Osteocyte (in vitro differentiated cells): Measurements from ENCODE around the gene SIGLEC14. TPM values are rescaled to one million over a fixed set of nuclear protein-coding genes. Genes with fewer than 3 reads are reported as not detected.

Experiments used
- DNase-seq: peaks from one replicate; pipeline ENCODE4 v3.0.0; 2021; ENCODE audit warnings: mixed read lengths; ENCODE audit not compliant: unreplicated experiment; ENCODE audit errors: extremely low spot score
- H3K27ac Mint-ChIP-seq: one replicate; pipeline ENCODE4 v1.8.0; 2021; ENCODE audit warnings: mild to moderate bottlenecking, mixed read lengths; ENCODE audit not compliant: unreplicated experiment
- H3K27me3 Mint-ChIP-seq: one replicate; pipeline ENCODE4 v1.8.0; 2021; ENCODE audit warnings: mixed read lengths; ENCODE audit not compliant: unreplicated experiment
- H3K36me3 Mint-ChIP-seq: one replicate; pipeline ENCODE4 v1.8.0; 2021; ENCODE audit warnings: mixed read lengths; ENCODE audit not compliant: unreplicated experiment
- H3K4me1 Mint-ChIP-seq: one replicate; pipeline ENCODE4 v1.8.0; 2021; ENCODE audit warnings: mixed read lengths; ENCODE audit not compliant: unreplicated experiment
- H3K4me3 Mint-ChIP-seq: one replicate; pipeline ENCODE4 v1.8.0; 2021; ENCODE audit warnings: mild to moderate bottlenecking, moderate library complexity, mixed read lengths; ENCODE audit not compliant: unreplicated experiment
- H3K9me3 Mint-ChIP-seq: one replicate; pipeline ENCODE4 v1.8.0; 2021; ENCODE audit warnings: mixed read lengths; ENCODE audit not compliant: unreplicated experiment
- CTCF ChIP-seq: fragments of 200-600 bp; sonication (generic); IDR thresholded peaks from 2 replicates; pipeline ENCODE4 v1.5.0; 2021; ENCODE audit warnings: antibody characterized with exemption, mild to moderate bottlenecking, moderate library complexity
- total RNA-seq: library from RNA; stranded (reverse); gene quantifications from 2 replicates; pipeline ENCODE4 v1.2.1, GENCODE V29; 2021

Gene SIGLEC14
- total RNA-seq, 1 donor from 2014 or later: not detected

GRCh38 chr19:51614789-51615188, 31.8 kb downstream of the SIGLEC14 start:
- no peak overlapping the region for H3K27ac Mint-ChIP-seq
- no peak for DNase-seq
- H3K4me1 Mint-ChIP-seq: no peaks in the 10 kb centered on the region
- H3K27me3 Mint-ChIP-seq: no peaks in the 10 kb centered on the region
- H3K4me3 Mint-ChIP-seq: no peak overlapping the region
- H3K36me3 Mint-ChIP-seq: no peaks in the 10 kb centered on the region
- H3K9me3 Mint-ChIP-seq: peaks cover 9% of the 10 kb centered on the region
- no peak for TF ChIP-seq CTCF

GRCh38 chr19:51610576-51610975, 36.0 kb downstream of the SIGLEC14 start:
- H3K9me3 Mint-ChIP-seq: peaks cover 12% of the 10 kb centered on the region
- H3K27me3 Mint-ChIP-seq: no peaks in the 10 kb centered on the region
- no peaks in the 10 kb centered on the region for H3K36me3 Mint-ChIP-seq
- no peak overlapping the region for H3K27ac Mint-ChIP-seq
- TF ChIP-seq CTCF: no peak
- H3K4me3 Mint-ChIP-seq: no peak overlapping the region
- H3K4me1 Mint-ChIP-seq: no peaks in the 10 kb centered on the region
- DNase-seq: no peak

- peak; percentile 85 for DNase-seq
- no peaks in the 10 kb centered on the region for H3K36me3 Mint-ChIP-seq
- H3K9me3 Mint-ChIP-seq: peaks cover 16% of the 10 kb centered on the region
- H3K27ac Mint-ChIP-seq: no peak overlapping the region
- no peaks in the 10 kb centered on the region for H3K27me3 Mint-ChIP-seq
- H3K4me1 Mint-ChIP-seq: no peaks in the 10 kb centered on the region
- TF ChIP-seq CTCF: peak; percentile 59
- no peak overlapping the region for H3K4me3 Mint-ChIP-seq
Measured at GRCh38 chr19:51607920-51608562, 38.6 kb downstream of the SIGLEC14 start.

- no peak overlapping the region for H3K4me3 Mint-ChIP-seq
- no peaks in the 10 kb centered on the region for H3K27me3 Mint-ChIP-seq
- DNase-seq: no peak
- TF ChIP-seq CTCF: no peak
- H3K27ac Mint-ChIP-seq: no peak overlapping the region
- no peaks in the 10 kb centered on the region for H3K36me3 Mint-ChIP-seq
- no peaks in the 10 kb centered on the region for H3K4me1 Mint-ChIP-seq
- H3K9me3 Mint-ChIP-seq: peaks cover 10% of the 10 kb centered on the region
Measured at GRCh38 chr19:51607077-51607476, 39.5 kb downstream of the SIGLEC14 start.

- peaks cover 11% of the 10 kb centered on the region for H3K9me3 Mint-ChIP-seq
- H3K4me3 Mint-ChIP-seq: no peak overlapping the region
- no peaks in the 10 kb centered on the region for H3K36me3 Mint-ChIP-seq
- H3K27me3 Mint-ChIP-seq: no peaks in the 10 kb centered on the region
- no peaks in the 10 kb centered on the region for H3K4me1 Mint-ChIP-seq
- peak; percentile 71 for DNase-seq
- no peak for TF ChIP-seq CTCF
- no peak overlapping the region for H3K27ac Mint-ChIP-seq
Measured at GRCh38 chr19:51602189-51602854, 44.3 kb downstream of the SIGLEC14 start.
